ENCODE results near the gene CLCN2. TPM values are rescaled to one million over a fixed set of nuclear protein-coding genes. Genes with fewer than 3 reads are reported as not detected.

The CLCN2 gene
- total and polyA plus RNA-seq, 2 donors (not counting 1 experiment from before 2014, with no cell fraction given), result 0.93 to 3.1 TPM

- H3K36me3 ChIP-seq (ENCODE audit: control insufficient read depth, insufficient read depth, low read length), result peaks cover 11% of the 10 kb centered on the region
- peak overlapping the region; percentile 21 for H3K9ac ChIP-seq (ENCODE audit: insufficient read depth, low read length)
- H3K4me3 ChIP-seq (replicated peaks in 1 of 4; ENCODE audit: control extremely low read depth in 1 of 4, insufficient read depth in 1 of 4, low read depth in 3 of 4, low read length in 4 of 4), result peak overlapping the region in 3 of 4 experiments; percentile 7 to 72 (median 37)
- TF ChIP-seq, protein P1, sequence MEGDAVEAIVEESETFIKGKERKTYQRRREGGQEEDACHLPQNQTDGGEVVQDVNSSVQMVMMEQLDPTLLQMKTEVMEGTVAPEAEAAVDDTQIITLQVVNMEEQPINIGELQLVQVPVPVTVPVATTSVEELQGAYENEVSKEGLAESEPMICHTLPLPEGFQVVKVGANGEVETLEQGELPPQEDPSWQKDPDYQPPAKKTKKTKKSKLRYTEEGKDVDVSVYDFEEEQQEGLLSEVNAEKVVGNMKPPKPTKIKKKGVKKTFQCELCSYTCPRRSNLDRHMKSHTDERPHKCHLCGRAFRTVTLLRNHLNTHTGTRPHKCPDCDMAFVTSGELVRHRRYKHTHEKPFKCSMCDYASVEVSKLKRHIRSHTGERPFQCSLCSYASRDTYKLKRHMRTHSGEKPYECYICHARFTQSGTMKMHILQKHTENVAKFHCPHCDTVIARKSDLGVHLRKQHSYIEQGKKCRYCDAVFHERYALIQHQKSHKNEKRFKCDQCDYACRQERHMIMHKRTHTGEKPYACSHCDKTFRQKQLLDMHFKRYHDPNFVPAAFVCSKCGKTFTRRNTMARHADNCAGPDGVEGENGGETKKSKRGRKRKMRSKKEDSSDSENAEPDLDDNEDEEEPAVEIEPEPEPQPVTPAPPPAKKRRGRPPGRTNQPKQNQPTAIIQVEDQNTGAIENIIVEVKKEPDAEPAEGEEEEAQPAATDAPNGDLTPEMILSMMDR (conservative IDR thresholded peaks at IDR 0.05 in 1 of 2, IDR thresholded peaks at IDR 0.05 in 1 of 2; ENCODE audit: low read depth in 1 of 2, low read length in 2 of 2), result no peak
- TF ChIP-seq EZH2 (IDR thresholded peaks at IDR 0.05; ENCODE audit: low read length, missing control alignments), result no peak
- peak overlapping the region; percentile 95 for H3K4me2 ChIP-seq (ENCODE audit: extremely low read depth, insufficient read depth, low read length)
- peaks cover 27% of the 10 kb centered on the region for H3K4me1 ChIP-seq (ENCODE audit: control insufficient read depth, extremely low read depth, insufficient read depth, low read length)
- H2AFZ ChIP-seq (ENCODE audit: low read length), result no peak overlapping the region
- no peaks in the 10 kb centered on the region for H4K20me1 ChIP-seq (ENCODE audit: control insufficient read depth, extremely low read depth, insufficient read depth, low read length)
- H3K27ac ChIP-seq (ENCODE audit: insufficient read depth, low read length), result peak overlapping the region; percentile 92
- no peaks in the 10 kb centered on the region for H3K9me3 ChIP-seq (ENCODE audit: control insufficient read depth, insufficient read depth, low read depth, low read length)
- no peaks in the 10 kb centered on the region for H3K27me3 ChIP-seq (ENCODE audit: control insufficient read depth, insufficient read depth, low read length)
- no peak for DNase-seq (ENCODE audit: low read depth in 2 of 2)
- peaks cover 14% of the 10 kb centered on the region for H3K79me2 ChIP-seq (ENCODE audit: control insufficient read depth, insufficient read depth, low read length)
Observed at GRCh38 chr3:184339001-184339400, 22.4 kb downstream of the CLCN2 start.

GRCh38 chr3:184338511-184338945 is 22.9 kb downstream of the CLCN2 start:
- Histone ChIP-seq H3K4me2 (ENCODE audit: extremely low read depth, insufficient read depth, low read length) (peak overlapping the region; percentile 95), H2AFZ (ENCODE audit: low read length) (no peak overlapping the region), H3K4me3 (replicated peaks in 1 of 4; ENCODE audit: control extremely low read depth in 1 of 4, insufficient read depth in 1 of 4, low read depth in 3 of 4, low read length in 4 of 4) (peak overlapping the region in 3 of 4 experiments; percentile 7 to 72 (median 37)), H4K20me1 (ENCODE audit: control insufficient read depth, extremely low read depth, insufficient read depth, low read length) (no peaks in the 10 kb centered on the region), H3K79me2 (ENCODE audit: control insufficient read depth, insufficient read depth, low read length) (peaks cover 14% of the 10 kb centered on the region), H3K9me3 (ENCODE audit: control insufficient read depth, insufficient read depth, low read depth, low read length) (no peaks in the 10 kb centered on the region), H3K4me1 (ENCODE audit: control insufficient read depth, extremely low read depth, insufficient read depth, low read length) (peaks cover 29% of the 10 kb centered on the region), H3K36me3 (ENCODE audit: control insufficient read depth, insufficient read depth, low read length) (peaks cover 14% of the 10 kb centered on the region), H3K27me3 (ENCODE audit: control insufficient read depth, insufficient read depth, low read length) (no peaks in the 10 kb centered on the region), H3K9ac (ENCODE audit: insufficient read depth, low read length) (peak overlapping the region; percentile 28), H3K27ac (ENCODE audit: insufficient read depth, low read length) (peak overlapping the region; percentile 92)
- peak; percentile 83 to 84 for DNase-seq (ENCODE audit: low read depth in 2 of 2)
- TF ChIP-seq, protein P1 (conservative IDR thresholded peaks at IDR 0.05 in 1 of 2, IDR thresholded peaks at IDR 0.05 in 1 of 2; ENCODE audit: low read depth in 1 of 2, low read length in 2 of 2), result peak in 1 of 2 donors; percentile 16
- TF ChIP-seq EZH2 (IDR thresholded peaks at IDR 0.05; ENCODE audit: low read length, missing control alignments), result no peak

DNA sequence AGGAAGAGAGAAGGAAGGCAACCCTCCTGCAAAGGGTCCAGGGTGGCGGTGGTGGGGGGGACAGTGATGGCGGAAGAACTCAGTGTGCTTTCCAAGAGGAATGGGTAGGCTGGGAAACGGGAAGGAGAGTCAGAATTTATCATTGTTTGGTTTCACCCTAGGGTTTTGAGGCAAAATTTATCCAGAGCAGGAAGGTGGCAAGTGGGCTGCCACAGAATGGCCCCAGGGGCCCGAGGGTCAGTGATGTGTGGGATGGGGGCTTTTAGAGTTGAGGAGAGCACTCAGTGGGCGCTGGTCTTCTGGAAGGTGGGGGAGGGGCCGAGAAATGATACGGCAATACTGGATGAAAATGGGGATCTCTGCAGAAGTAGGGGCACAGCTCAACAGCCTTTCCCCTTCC is 23.4 kb downstream of the CLCN2 start:
- peaks cover 17% of the 10 kb centered on the region for H3K36me3 ChIP-seq (ENCODE audit: control insufficient read depth, insufficient read depth, low read length)
- H4K20me1 ChIP-seq (ENCODE audit: control insufficient read depth, extremely low read depth, insufficient read depth, low read length), result no peaks in the 10 kb centered on the region
- H3K4me1 ChIP-seq (ENCODE audit: control insufficient read depth, extremely low read depth, insufficient read depth, low read length), result peaks cover 27% of the 10 kb centered on the region
- H3K9me3 ChIP-seq (ENCODE audit: control insufficient read depth, insufficient read depth, low read depth, low read length), result no peaks in the 10 kb centered on the region
- peak overlapping the region; percentile 22 for H3K9ac ChIP-seq (ENCODE audit: insufficient read depth, low read length)
- H3K79me2 ChIP-seq (ENCODE audit: control insufficient read depth, insufficient read depth, low read length), result peaks cover 17% of the 10 kb centered on the region
- peak overlapping the region in 1 of 4 experiments; percentile 72 for H3K4me3 ChIP-seq (replicated peaks in 1 of 4; ENCODE audit: control extremely low read depth in 1 of 4, insufficient read depth in 1 of 4, low read depth in 3 of 4, low read length in 4 of 4)
- H3K27ac ChIP-seq (ENCODE audit: insufficient read depth, low read length), result peak overlapping the region; percentile 92
- H2AFZ ChIP-seq (ENCODE audit: low read length), result no peak overlapping the region
- H3K4me2 ChIP-seq (ENCODE audit: extremely low read depth, insufficient read depth, low read length), result peak overlapping the region; percentile 95
- H3K27me3 ChIP-seq (ENCODE audit: control insufficient read depth, insufficient read depth, low read length), result no peaks in the 10 kb centered on the region
- TF ChIP-seq EZH2 (IDR thresholded peaks at IDR 0.05; ENCODE audit: low read length, missing control alignments), result no peak
- TF ChIP-seq, protein P1 (conservative IDR thresholded peaks at IDR 0.05 in 1 of 2, IDR thresholded peaks at IDR 0.05 in 1 of 2; ENCODE audit: low read depth in 1 of 2, low read length in 2 of 2), result no peak
- DNase-seq (ENCODE audit: low read depth in 2 of 2), result no peak

All from fibroblast of lung (primary cell).